Measurements from ENCODE around the gene CATSPERE. TPM values are rescaled to one million over a fixed set of nuclear protein-coding genes. Genes with fewer than 3 reads are reported as not detected.

Gene CATSPERE
- total and polyA plus RNA-seq, 7 donors = 0.15 to 0.60 (median 0.42) TPM

- no peak overlapping the region for H3K4me3 ChIP-seq
- intact Hi-C loops (cut with DNase I) = loop anchor here in 1 of 2 donors (5.0 kb wide), 1 partner anchor 198 kb away; the partner anchor contains the start of gene DESI2
- no peak for ATAC-seq
- 69 to 81% (median 80%) methylated on average over 6 of the region's 6 CpGs for WGBS, 3 donors
- H3K9me3 ChIP-seq = no peaks in the 10 kb centered on the region
- H3K36me3 ChIP-seq (ENCODE audit: insufficient read depth in 1 of 2, low read depth in 1 of 2) = no peaks in the 10 kb centered on the region
- no peak overlapping the region for H3K27ac ChIP-seq
- no peak for DNase-seq
- no peak for TF ChIP-seq CTCF (IDR thresholded peaks at IDR 0.05)
- no peaks in the 10 kb centered on the region for H3K27me3 ChIP-seq (ENCODE audit: insufficient read depth in 3 of 3, low read length in 2 of 3)
- H3K4me1 ChIP-seq = peaks cover 8% of the 10 kb centered on the region
These were observed 6.7 kb upstream of the CATSPERE start for GRCh38 chr1:244454412-244454811.

GRCh38 chr1:244456586-244456985, 4.5 kb upstream of the CATSPERE start:
- 93 to 95% (median 93%) methylated on average over 1 of the region's 1 CpG for WGBS, 3 donors
- intact Hi-C loops (cut with DNase I) = no loop called here

GRCh38 chr1:244458781-244459180, 2.3 kb upstream of the CATSPERE start:
- DNase-seq = no peak
- Histone ChIP-seq H3K4me3 (no peak overlapping the region), H3K4me1 (peaks cover 8% of the 10 kb centered on the region), H3K36me3 (ENCODE audit: insufficient read depth in 1 of 2, low read depth in 1 of 2) (no peaks in the 10 kb centered on the region), H3K27me3 (ENCODE audit: insufficient read depth in 3 of 3, low read length in 2 of 3) (no peaks in the 10 kb centered on the region), H3K27ac (no peak overlapping the region), H3K9me3 (no peaks in the 10 kb centered on the region)
- 97 to 99% (median 98%) methylated on average over 4 of the region's 4 CpGs for WGBS, 3 donors
- TF ChIP-seq CTCF (IDR thresholded peaks at IDR 0.05) = no peak
- intact Hi-C loops (cut with DNase I) = no loop called here
- no peak for ATAC-seq

More at GRCh38 chr1:244456586-244456985, 4.5 kb upstream of the CATSPERE start:
- Histone ChIP-seq H3K27me3 (ENCODE audit: insufficient read depth in 3 of 3, low read length in 2 of 3) (no peaks in the 10 kb centered on the region), H3K27ac (no peak overlapping the region), H3K36me3 (ENCODE audit: insufficient read depth in 1 of 2, low read depth in 1 of 2) (no peaks in the 10 kb centered on the region), H3K4me3 (no peak overlapping the region), H3K9me3 (no peaks in the 10 kb centered on the region), H3K4me1 (peaks cover 8% of the 10 kb centered on the region)
- no peak for TF ChIP-seq CTCF (IDR thresholded peaks at IDR 0.05)
- DNase-seq (no peak), ATAC-seq (no peak)

GRCh38 chr1:244460197-244460596, 876 bp upstream of the CATSPERE start:
- TF ChIP-seq CTCF (IDR thresholded peaks at IDR 0.05) = no peak
- ATAC-seq = no peak
- Histone ChIP-seq H3K4me1 (peaks cover 8% of the 10 kb centered on the region), H3K4me3 (peak overlapping the region; percentile 68), H3K9me3 (no peaks in the 10 kb centered on the region), H3K27me3 (ENCODE audit: insufficient read depth in 3 of 3, low read length in 2 of 3) (no peaks in the 10 kb centered on the region), H3K36me3 (ENCODE audit: insufficient read depth in 1 of 2, low read depth in 1 of 2) (no peaks in the 10 kb centered on the region), H3K27ac (no peak overlapping the region)
- peak in 1 of 2 donors; percentile 56 for DNase-seq
- WGBS, 3 donors = 92 to 96% (median 95%) methylated on average over 4 of the region's 4 CpGs
- intact Hi-C loops (cut with DNase I) = loop anchor here (5.0 kb wide), 2 partner anchors 192 to 512 kb away; partner anchors contain the start of gene DESI2 (in 1 of the 2)

- no peak overlapping the region for H3K4me3 ChIP-seq
- no peak overlapping the region for H3K27ac ChIP-seq
- no peak for TF ChIP-seq CTCF (IDR thresholded peaks at IDR 0.05)
- H3K9me3 ChIP-seq = no peaks in the 10 kb centered on the region
- no peaks in the 10 kb centered on the region for H3K36me3 ChIP-seq (ENCODE audit: insufficient read depth in 1 of 2, low read depth in 1 of 2)
- no peak for ATAC-seq
- DNase-seq = no peak
- H3K4me1 ChIP-seq = no peaks in the 10 kb centered on the region
- intact Hi-C loops (cut with DNase I) = no loop called here
- no peaks in the 10 kb centered on the region for H3K27me3 ChIP-seq (ENCODE audit: insufficient read depth in 3 of 3, low read length in 2 of 3)
- 80 to 82% (median 82%) methylated on average over 2 of the region's 2 CpGs for WGBS, 3 donors
These were observed 5.7 kb downstream of the CATSPERE start for GRCh38 chr1:244466724-244467123.

Measured in psoas muscle (tissue), 8 donors.